ENCODE data around the gene ST8SIA4. TPM values are rescaled to one million over a fixed set of nuclear protein-coding genes. Genes with fewer than 3 reads are reported as not detected.

Gene ST8SIA4
- total RNA-seq, 1 donor from 2014 or later, result 4.6 TPM

- no peak for DNase-seq (ENCODE audit: low spot score)
- intact Hi-C loops (cut with DNase I), result no loop called here
Measured at GRCh38 chr5:100877274-100877673, 25.8 kb downstream of the ST8SIA4 start.

GRCh38 chr5:100872408-100873190 is 30.5 kb downstream of the ST8SIA4 start:
- no peak for DNase-seq (ENCODE audit: low spot score)
- intact Hi-C loops (cut with DNase I), result no loop called here

DNA sequence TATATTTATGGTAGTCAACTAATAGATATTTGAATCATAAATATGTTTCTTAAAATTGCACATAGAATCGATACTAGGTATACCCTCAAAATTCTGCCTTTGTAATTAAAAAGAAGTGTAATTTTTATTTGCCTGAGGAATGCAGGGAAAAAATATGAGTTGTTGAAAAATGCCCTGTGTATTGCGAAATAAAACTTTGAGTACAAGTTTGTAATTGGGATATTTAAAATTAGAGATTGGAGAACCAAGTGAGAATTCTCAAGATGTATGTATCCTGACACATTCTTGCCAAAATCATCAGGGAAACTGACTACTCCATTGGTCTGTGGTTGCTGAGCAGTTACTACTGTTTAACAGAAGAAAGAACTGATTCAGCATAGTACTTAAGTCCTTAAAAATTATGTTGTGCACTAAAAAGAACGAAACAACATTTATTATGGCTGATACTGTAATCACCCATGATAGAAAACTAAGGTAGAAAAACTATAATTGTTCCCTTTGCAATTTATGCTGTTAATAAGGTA is 36.0 kb downstream of the ST8SIA4 start:
- intact Hi-C loops (cut with DNase I), result no loop called here
- no peak for DNase-seq (ENCODE audit: low spot score)

DNA sequence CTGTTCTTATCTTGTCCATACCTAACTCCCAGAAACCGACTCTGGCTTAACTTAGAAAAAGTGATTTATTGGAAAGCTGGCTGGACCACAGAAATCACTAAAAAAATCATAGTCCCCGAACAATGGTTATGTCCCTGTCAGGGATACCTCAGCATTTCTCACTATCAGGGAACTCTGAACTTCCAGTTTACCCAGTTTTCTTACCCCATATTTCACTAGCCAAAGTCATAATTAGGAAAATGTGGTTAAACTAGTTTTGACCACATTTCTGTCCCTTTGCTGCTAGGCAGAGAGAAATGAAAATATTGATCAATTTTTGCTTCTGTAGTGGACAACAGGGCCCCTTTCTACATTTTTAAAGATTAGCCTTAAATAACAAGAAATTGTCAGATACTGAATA is 38.2 kb downstream of the ST8SIA4 start:
- intact Hi-C loops (cut with DNase I), result no loop called here
- no peak for DNase-seq (ENCODE audit: low spot score)

DNA sequence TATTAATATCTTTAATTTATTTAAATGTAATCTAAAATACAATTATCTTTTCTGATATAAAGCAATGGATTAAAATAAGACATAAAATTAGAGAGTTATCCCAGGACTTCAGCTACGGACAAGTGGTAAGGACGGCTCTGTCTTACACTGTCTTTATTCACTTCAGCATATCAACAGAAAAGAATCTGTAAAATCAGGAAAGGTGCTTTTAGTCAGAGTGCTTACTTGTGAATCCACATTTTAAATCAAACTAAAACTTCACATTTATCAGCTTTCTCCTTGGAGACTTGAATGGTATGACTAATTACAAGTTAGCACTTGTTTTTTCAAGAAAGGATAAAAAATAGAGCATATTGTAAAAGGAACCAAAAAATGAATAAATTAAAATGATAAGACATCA is 39.3 kb downstream of the ST8SIA4 start:
- intact Hi-C loops (cut with DNase I), result no loop called here
- no peak for DNase-seq (ENCODE audit: low spot score)

DNA sequence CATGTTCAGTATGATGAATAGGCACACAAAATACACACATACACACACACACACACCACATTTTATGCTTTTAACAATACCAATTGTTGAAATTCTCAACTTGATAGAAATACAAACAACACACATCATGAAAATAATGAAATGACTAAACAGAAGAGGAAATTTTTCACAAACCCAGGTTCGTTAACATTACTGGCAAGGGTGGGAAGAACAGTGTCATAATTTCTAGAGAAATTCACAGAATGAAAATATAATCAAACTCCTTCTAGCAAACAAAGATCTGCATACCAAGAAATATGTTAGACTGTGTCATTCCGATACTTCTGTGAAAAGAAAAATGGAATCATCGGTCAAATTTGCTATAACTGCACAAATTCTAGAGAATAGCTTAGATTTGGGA is 41.9 kb downstream of the ST8SIA4 start:
- DNase-seq (ENCODE audit: low spot score), result no peak
- intact Hi-C loops (cut with DNase I), result no loop called here

GRCh38 chr5:100860407-100860806 is 42.7 kb downstream of the ST8SIA4 start:
- no peak for DNase-seq (ENCODE audit: low spot score)
- intact Hi-C loops (cut with DNase I), result no loop called here

DNA sequence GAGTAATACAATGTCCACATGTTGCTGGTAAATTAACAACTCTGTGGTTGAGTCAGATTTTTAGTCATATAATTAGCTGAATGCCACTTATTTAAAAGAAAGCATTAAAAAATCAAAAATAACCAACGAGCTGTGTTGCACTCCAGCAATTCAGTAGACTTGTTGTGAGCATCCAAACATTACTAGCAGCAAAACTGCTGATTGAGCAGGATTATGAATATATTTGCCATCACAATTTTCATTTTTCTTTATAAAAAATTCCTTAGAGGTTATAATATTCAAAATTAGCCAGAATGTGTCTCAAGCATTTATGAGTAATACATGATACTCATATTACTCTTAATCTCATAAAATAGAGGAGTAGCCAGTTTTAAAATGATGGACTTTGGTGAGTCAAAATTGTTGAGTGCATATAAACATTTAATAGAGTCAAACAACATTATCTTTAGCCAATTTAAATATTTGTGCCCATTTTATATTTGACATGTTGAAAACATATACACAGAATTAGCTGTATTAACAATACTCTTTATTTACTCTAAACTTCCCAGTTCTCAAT is 44.0 kb downstream of the ST8SIA4 start:
- DNase-seq (ENCODE audit: low spot score), result no peak
- intact Hi-C loops (cut with DNase I), result no loop called here

GRCh38 chr5:100856462-100856861 is 46.6 kb downstream of the ST8SIA4 start:
- DNase-seq (ENCODE audit: low spot score), result no peak
- intact Hi-C loops (cut with DNase I), result no loop called here

GRCh38 chr5:100855937-100856430 is 47.1 kb downstream of the ST8SIA4 start:
- intact Hi-C loops (cut with DNase I), result no loop called here
- no peak for DNase-seq (ENCODE audit: low spot score)

DNA sequence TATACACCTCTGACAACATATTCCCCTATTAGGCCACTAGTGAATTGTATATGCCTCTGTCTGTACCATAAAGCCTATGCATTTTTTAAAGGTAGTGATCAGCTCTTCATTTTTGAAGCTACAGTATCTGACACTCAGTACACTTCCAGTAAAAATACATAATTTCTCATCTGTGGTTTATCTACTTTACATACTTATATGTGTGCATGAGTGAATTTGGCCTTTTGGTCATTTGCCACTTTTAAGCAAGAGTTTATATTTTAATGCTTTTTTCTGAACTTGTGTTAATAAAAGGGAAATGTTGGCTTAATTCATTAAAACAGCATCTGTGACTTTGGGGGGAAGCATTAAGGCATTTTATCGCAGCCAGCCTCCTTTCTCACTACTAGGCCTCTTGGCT is 47.8 kb downstream of the ST8SIA4 start:
- no peak for DNase-seq (ENCODE audit: low spot score)
- intact Hi-C loops (cut with DNase I), result no loop called here

DNA sequence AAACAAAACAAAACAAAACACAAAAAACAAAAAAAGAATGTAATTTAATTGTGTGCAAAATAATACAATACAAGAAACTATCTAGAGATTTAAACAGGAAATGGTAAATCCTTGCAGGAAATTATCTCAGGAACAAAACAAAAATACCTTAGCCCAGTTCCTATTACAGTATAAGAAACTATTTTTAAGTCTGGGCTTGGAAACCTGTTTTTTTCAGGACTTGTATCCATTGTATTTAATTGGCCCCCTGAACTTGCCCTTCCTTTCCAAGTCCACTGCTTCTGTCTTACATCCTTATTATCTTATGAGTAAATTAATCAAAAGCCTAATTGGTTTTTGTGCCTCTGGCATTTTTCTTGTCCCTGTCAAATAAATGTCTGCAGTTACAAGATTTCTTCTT is 48.5 kb downstream of the ST8SIA4 start:
- DNase-seq (ENCODE audit: low spot score), result no peak
- intact Hi-C loops (cut with DNase I), result loop anchor here (5.0 kb wide), 1 partner anchor 48 kb away; the partner anchor contains the start of gene ST8SIA4

DNA sequence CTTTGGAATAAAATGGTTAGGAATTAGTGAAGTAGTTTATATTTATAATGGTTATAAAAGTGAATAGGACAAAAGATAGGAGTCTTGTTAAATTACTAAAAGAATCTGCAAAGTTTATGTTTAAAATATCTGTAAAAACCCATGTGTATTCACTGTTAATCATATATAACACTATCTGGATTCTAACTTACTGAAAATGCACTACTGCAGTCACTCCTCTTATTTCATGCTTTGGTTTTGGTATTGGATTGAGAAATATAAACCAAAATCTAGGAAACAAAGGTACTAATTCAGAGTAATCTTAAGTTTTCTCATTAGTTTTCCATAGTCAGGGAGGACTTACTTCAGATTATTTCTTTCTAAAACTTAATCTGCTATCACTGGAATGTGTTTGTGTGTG is 49.5 kb downstream of the ST8SIA4 start:
- intact Hi-C loops (cut with DNase I), result loop anchor here (5.0 kb wide), 1 partner anchor 49 kb away; the partner anchor contains the start of gene ST8SIA4
- DNase-seq (ENCODE audit: low spot score), result no peak

- DNase-seq (ENCODE audit: low spot score), result no peak
- intact Hi-C loops (cut with DNase I), result loop anchor here (5.0 kb wide), 1 partner anchor 49 kb away; the partner anchor contains the start of gene ST8SIA4
Measured at GRCh38 chr5:100852988-100853449, 50.1 kb downstream of the ST8SIA4 start.

- DNase-seq (ENCODE audit: low spot score), result no peak
- intact Hi-C loops (cut with DNase I), result loop anchor here (5.0 kb wide), 1 partner anchor 50 kb away; the partner anchor contains the start of gene ST8SIA4
Measured at GRCh38 chr5:100852051-100852450, 51.0 kb downstream of the ST8SIA4 start.

- DNase-seq (ENCODE audit: low spot score), result no peak
Measured at GRCh38 chr5:100846772-100847171, 56.3 kb downstream of the ST8SIA4 start.

GRCh38 chr5:100842080-100842479 is 61.0 kb downstream of the ST8SIA4 start:
- no peak for DNase-seq (ENCODE audit: low spot score)
- intact Hi-C loops (cut with DNase I), result no loop called here

More at GRCh38 chr5:100846772-100847171, 56.3 kb downstream of the ST8SIA4 start:
- intact Hi-C loops (cut with DNase I), result no loop called here

GRCh38 chr5:100841358-100842076 is 61.6 kb downstream of the ST8SIA4 start:
- intact Hi-C loops (cut with DNase I), result no loop called here
- DNase-seq (ENCODE audit: low spot score), result no peak

GRCh38 chr5:100840789-100841188 is 62.3 kb downstream of the ST8SIA4 start:
- DNase-seq (ENCODE audit: low spot score), result no peak
- intact Hi-C loops (cut with DNase I), result no loop called here

- no peak for DNase-seq (ENCODE audit: low spot score)
- intact Hi-C loops (cut with DNase I), result no loop called here
Measured at GRCh38 chr5:100840370-100840769, 62.7 kb downstream of the ST8SIA4 start.

All from cardiac septum (tissue), 1 donor.